ENCODE measurements around the gene L3MBTL4. TPM values are rescaled to one million over a fixed set of nuclear protein-coding genes. Genes with fewer than 3 reads are reported as not detected.

L3MBTL4 gene
- total RNA-seq, 1 experiment from 2014 or later, result 2.1 TPM

GRCh38 chr18:6397931-6398566, 16.7 kb downstream of the L3MBTL4 start:
- TF ChIP-seq CTCF (IDR thresholded peaks at IDR 0.05; ENCODE audit: unreplicated experiment), result no peak
- Mint-ChIP-seq H3K4me1 (ENCODE audit: low read depth, unreplicated experiment) (no peaks in the 10 kb centered on the region), H3K4me3 (ENCODE audit: low read depth, unreplicated experiment) (no peak overlapping the region), H3K27ac (ENCODE audit: unreplicated experiment) (no peak overlapping the region), H3K36me3 (ENCODE audit: insufficient read depth, unreplicated experiment) (no peaks in the 10 kb centered on the region), H3K27me3 (ENCODE audit: unreplicated experiment) (no peaks in the 10 kb centered on the region), H3K9me3 (ENCODE audit: low read depth, unreplicated experiment) (peaks cover 9% of the 10 kb centered on the region)
- CTCF ChIA-PET, result no interaction called here
- intact Hi-C loops (cut with micrococcal nuclease; ENCODE audit: unreplicated experiment), result no loop called here
- no peak for DNase-seq
- BruUV-seq (replicated peaks), result no TSS peak

- no TSS peak for BruUV-seq (replicated peaks)
- CTCF ChIA-PET, result no interaction called here
- no peak for TF ChIP-seq CTCF (IDR thresholded peaks at IDR 0.05; ENCODE audit: unreplicated experiment)
- DNase-seq, result no peak
- intact Hi-C loops (cut with micrococcal nuclease; ENCODE audit: unreplicated experiment), result no loop called here
- peaks cover 10% of the 10 kb centered on the region for H3K9me3 Mint-ChIP-seq (ENCODE audit: low read depth, unreplicated experiment)
- H3K4me1 Mint-ChIP-seq (ENCODE audit: low read depth, unreplicated experiment), result no peaks in the 10 kb centered on the region
- H3K27ac Mint-ChIP-seq (ENCODE audit: unreplicated experiment), result no peak overlapping the region
- no peak overlapping the region for H3K4me3 Mint-ChIP-seq (ENCODE audit: low read depth, unreplicated experiment)
- no peaks in the 10 kb centered on the region for H3K27me3 Mint-ChIP-seq (ENCODE audit: unreplicated experiment)
- no peaks in the 10 kb centered on the region for H3K36me3 Mint-ChIP-seq (ENCODE audit: insufficient read depth, unreplicated experiment)
Observed at GRCh38 chr18:6396847-6397246, 17.9 kb downstream of the L3MBTL4 start.

GRCh38 chr18:6396276-6396675, 18.4 kb downstream of the L3MBTL4 start:
- TF ChIP-seq CTCF (IDR thresholded peaks at IDR 0.05; ENCODE audit: unreplicated experiment), result no peak
- Mint-ChIP-seq H3K27ac (ENCODE audit: unreplicated experiment) (no peak overlapping the region), H3K27me3 (ENCODE audit: unreplicated experiment) (no peaks in the 10 kb centered on the region), H3K4me3 (ENCODE audit: low read depth, unreplicated experiment) (no peak overlapping the region), H3K36me3 (ENCODE audit: insufficient read depth, unreplicated experiment) (no peaks in the 10 kb centered on the region), H3K9me3 (ENCODE audit: low read depth, unreplicated experiment) (peaks cover 14% of the 10 kb centered on the region), H3K4me1 (ENCODE audit: low read depth, unreplicated experiment) (no peaks in the 10 kb centered on the region)
- BruUV-seq (replicated peaks), result no TSS peak
- CTCF ChIA-PET, result no interaction called here
- intact Hi-C loops (cut with micrococcal nuclease; ENCODE audit: unreplicated experiment), result no loop called here
- no peak for DNase-seq

GRCh38 chr18:6389005-6389404, 25.7 kb downstream of the L3MBTL4 start:
- Mint-ChIP-seq H3K27ac (ENCODE audit: unreplicated experiment) (no peak overlapping the region), H3K36me3 (ENCODE audit: insufficient read depth, unreplicated experiment) (no peaks in the 10 kb centered on the region), H3K27me3 (ENCODE audit: unreplicated experiment) (no peaks in the 10 kb centered on the region), H3K9me3 (ENCODE audit: low read depth, unreplicated experiment) (peaks cover 24% of the 10 kb centered on the region), H3K4me3 (ENCODE audit: low read depth, unreplicated experiment) (no peak overlapping the region), H3K4me1 (ENCODE audit: low read depth, unreplicated experiment) (no peaks in the 10 kb centered on the region)
- no peak for TF ChIP-seq CTCF (IDR thresholded peaks at IDR 0.05; ENCODE audit: unreplicated experiment)
- CTCF ChIA-PET, result no interaction called here
- no TSS peak for BruUV-seq (replicated peaks)
- DNase-seq, result no peak
- intact Hi-C loops (cut with micrococcal nuclease; ENCODE audit: unreplicated experiment), result no loop called here

Data from Calu3 (cell line).